ENCODE results near the gene XPO1.
"Not testable (repeated sequence)": the region's sequence is repeated elsewhere in the genome, so short reads cannot be mapped to it uniquely, and the experiment has no call there.

The XPO1 gene, protein sequence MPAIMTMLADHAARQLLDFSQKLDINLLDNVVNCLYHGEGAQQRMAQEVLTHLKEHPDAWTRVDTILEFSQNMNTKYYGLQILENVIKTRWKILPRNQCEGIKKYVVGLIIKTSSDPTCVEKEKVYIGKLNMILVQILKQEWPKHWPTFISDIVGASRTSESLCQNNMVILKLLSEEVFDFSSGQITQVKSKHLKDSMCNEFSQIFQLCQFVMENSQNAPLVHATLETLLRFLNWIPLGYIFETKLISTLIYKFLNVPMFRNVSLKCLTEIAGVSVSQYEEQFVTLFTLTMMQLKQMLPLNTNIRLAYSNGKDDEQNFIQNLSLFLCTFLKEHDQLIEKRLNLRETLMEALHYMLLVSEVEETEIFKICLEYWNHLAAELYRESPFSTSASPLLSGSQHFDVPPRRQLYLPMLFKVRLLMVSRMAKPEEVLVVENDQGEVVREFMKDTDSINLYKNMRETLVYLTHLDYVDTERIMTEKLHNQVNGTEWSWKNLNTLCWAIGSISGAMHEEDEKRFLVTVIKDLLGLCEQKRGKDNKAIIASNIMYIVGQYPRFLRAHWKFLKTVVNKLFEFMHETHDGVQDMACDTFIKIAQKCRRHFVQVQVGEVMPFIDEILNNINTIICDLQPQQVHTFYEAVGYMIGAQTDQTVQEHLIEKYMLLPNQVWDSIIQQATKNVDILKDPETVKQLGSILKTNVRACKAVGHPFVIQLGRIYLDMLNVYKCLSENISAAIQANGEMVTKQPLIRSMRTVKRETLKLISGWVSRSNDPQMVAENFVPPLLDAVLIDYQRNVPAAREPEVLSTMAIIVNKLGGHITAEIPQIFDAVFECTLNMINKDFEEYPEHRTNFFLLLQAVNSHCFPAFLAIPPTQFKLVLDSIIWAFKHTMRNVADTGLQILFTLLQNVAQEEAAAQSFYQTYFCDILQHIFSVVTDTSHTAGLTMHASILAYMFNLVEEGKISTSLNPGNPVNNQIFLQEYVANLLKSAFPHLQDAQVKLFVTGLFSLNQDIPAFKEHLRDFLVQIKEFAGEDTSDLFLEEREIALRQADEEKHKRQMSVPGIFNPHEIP (N-terminal part only)

DNA sequence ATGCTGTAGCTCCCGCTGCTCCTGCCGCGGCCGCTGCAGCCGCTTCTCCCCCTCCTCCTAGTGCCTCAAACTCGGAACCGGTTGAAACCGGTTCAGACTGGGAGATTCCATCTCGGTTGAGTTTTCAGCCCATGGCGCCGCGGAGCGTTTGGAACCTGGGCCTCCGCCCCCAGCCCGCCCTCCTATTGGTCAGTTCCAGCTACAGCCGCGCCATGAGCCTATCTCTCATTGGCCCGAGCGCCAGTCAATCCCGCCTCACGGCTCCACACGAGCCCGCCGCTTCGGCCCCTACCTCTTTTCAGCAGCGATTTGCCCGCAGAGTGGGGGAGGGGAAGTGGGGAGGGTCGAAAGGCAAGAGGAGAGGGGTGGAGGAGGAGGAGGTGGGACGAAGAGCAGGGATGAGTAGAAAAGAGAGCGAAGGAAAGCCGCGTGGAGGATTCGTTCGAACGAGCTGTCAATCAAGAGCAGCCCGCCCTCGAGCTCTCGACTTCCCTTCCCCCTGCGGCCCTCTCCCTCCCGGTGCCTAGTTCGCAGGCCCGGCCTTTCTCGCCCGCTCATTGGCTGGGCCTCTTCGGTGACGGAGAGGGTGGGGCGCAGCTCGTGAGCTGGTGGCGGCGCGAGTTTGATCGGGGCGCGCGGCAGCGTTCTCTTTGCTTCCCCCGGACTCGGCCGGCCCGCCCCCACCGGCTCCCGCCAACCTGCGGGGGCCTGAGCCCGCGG is at the start of gene XPO1:
Gene XPO1, minus strand, starts transcription at position 157 of the 720 bp plus-strand sequence. CDS start 4,459 bp downstream, outside the sequence.
- H3K27ac ChIP-seq: peak within 1 kb of the TSS; percentile 98
- TF ChIP-seq ZFX (IDR thresholded peaks at IDR 0.05; ENCODE audit: borderline replicate concordance): no peak
- TF ChIP-seq, protein P1, sequence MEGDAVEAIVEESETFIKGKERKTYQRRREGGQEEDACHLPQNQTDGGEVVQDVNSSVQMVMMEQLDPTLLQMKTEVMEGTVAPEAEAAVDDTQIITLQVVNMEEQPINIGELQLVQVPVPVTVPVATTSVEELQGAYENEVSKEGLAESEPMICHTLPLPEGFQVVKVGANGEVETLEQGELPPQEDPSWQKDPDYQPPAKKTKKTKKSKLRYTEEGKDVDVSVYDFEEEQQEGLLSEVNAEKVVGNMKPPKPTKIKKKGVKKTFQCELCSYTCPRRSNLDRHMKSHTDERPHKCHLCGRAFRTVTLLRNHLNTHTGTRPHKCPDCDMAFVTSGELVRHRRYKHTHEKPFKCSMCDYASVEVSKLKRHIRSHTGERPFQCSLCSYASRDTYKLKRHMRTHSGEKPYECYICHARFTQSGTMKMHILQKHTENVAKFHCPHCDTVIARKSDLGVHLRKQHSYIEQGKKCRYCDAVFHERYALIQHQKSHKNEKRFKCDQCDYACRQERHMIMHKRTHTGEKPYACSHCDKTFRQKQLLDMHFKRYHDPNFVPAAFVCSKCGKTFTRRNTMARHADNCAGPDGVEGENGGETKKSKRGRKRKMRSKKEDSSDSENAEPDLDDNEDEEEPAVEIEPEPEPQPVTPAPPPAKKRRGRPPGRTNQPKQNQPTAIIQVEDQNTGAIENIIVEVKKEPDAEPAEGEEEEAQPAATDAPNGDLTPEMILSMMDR (IDR thresholded peaks at IDR 0.05): no peak

DNA sequence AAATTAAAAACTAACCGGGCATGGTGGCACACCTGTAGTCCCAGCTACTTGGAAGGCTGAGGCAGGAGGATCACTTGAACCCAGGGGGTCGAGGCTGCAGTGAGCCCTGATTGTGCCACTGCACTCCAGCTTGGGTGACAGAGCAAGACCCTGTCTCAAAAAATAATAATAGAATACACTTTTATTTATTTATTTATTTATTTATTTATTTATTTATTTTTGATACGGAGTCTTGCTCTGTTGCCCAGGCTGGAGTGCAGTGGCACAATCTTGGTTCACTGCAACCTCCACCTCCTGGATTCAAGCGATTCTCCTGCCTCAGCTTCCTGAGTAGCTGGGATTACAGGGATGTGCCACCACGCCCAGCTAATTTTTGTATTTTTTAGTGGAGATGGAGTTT is 48.8 kb upstream of the XPO1 start:
- H3K27ac ChIP-seq: not testable (repeated sequence)

DNA sequence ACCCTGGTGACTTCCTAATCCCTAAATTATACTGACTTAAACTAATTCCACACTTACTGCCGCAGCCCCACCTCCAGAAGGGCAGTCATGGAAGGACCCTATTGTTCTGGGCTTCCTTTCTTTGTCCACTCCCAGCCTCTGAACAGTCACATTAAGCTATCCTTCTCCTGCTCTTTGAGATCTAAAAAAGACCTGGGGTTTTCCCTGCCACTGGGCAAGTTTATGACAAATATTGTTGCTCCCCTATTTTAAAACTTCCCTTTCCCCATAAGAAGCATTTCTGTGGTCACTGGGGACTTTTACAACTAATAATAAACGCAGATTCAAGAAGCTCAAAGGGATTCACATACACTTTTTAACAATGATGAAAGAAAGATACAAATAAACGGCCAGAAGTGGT is 47.2 kb upstream of the XPO1 start:
- H3K27ac ChIP-seq: no peak overlapping the region
- TF ChIP-seq ZFX (IDR thresholded peaks at IDR 0.05; ENCODE audit: borderline replicate concordance): no peak
- TF ChIP-seq, protein P1 (IDR thresholded peaks at IDR 0.05): no peak

DNA sequence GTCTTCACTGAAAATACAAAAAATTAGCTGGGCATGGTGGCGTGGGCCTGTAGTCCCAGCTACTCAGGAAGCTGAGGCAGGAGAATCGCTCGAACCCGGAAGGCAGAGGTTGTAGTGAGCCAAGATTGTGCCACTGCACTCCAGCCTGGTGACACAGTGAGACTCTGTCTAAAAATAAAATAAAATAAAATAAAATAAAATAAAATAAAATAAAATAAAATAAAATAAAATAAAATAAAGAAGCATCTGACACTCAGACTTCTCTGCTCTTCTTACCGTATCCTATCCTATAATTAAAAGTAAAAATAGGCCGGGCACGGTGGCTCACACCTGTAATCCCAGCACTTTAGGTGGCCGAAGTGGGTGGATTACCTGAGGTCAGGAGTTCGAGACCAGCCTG is 46.2 kb upstream of the XPO1 start:
- not testable (repeated sequence) for H3K27ac ChIP-seq

DNA sequence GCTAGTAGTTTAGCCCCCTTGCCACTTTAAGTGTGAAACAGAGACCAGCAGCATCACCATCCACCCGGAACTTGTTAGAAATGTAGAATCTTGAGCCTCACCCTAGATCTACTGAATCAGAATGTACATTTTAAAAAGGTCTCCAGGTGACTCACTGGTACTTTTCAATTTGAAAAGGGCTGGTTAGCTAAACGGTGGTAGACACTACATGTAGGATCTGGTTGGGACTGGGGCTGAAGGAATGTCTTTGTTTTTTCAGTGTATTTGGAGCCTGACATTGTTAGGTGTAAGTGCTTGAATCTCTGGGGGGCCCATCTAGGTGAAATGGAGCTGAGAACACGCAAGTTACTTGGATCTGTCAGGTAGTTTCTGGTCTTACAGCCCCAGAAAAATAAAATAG is 44.0 kb upstream of the XPO1 start:
- TF ChIP-seq, protein P1 (IDR thresholded peaks at IDR 0.05): no peak
- TF ChIP-seq ZFX (IDR thresholded peaks at IDR 0.05; ENCODE audit: borderline replicate concordance): no peak
- H3K27ac ChIP-seq: no peak overlapping the region

DNA sequence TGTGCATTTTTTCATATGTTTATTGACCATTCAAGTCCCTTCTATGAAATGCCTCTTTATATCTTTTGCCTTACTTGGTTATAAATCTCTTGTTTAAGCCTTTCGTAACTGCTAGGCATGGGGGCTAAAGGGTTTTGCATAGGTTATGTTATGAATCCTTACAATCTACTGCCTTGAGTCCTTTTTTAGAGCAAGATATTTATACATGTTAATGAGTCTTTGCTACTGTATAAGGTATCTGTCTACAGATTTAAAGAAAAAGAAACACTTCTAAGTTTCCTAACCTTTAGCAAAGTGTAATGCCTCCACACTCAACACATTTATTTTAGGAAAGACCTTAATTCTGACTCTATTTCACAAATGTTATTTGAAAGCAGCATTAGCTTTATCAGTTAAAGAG is 43.6 kb upstream of the XPO1 start:
- no peak overlapping the region for H3K27ac ChIP-seq
- TF ChIP-seq, protein P1 (IDR thresholded peaks at IDR 0.05): no peak
- no peak for TF ChIP-seq ZFX (IDR thresholded peaks at IDR 0.05; ENCODE audit: borderline replicate concordance)

DNA sequence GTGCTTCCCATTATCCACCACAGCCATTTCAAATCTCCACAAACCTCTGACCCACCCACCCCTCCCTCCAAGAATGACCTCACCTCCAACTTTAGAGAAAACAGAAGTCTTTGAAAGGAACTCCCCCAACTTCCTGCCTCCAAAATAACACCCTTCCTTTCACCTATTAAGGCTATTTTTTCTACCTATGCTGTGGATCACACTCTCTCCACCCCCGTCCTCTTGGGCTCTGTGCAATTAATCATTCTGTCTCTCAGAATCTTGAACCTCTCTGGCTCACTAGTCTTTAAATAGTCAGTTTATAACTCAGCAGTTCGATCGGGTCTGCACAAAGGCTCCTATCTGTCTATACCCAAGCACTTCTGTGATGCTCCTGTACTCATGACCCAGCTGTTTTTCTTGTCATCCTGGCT is 37.3 kb upstream of the XPO1 start:
- H3K27ac ChIP-seq: no peak overlapping the region
- no peak for TF ChIP-seq ZFX (IDR thresholded peaks at IDR 0.05; ENCODE audit: borderline replicate concordance)

DNA sequence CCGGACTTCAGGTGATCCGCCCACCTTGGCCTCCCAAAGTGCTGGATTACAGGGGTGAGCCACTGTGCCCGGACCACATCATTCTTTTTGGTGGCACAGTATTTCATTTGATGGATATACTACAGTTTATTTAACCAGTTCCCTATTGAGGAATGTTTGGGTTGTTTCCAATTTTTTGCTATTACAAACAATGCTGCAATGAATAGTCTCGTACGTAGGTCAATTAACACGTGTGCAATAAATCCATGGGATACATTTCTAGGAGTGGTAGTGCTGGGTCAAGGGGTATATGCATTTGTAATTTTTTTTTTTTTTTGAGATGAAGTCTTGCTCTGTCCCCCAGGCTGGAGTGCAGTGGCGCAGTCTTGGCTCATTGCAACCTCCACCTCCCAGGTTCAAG is 28.4 kb upstream of the XPO1 start:
- H3K27ac ChIP-seq: no peak overlapping the region
- TF ChIP-seq, protein P1 (IDR thresholded peaks at IDR 0.05): no peak
- no peak for TF ChIP-seq ZFX (IDR thresholded peaks at IDR 0.05; ENCODE audit: borderline replicate concordance)

Measured in 22Rv1 (cell line).